BLaER1 (cell line): ENCODE results near the gene MOGAT1.

ENCODE experiments used
- H3K27ac ChIP-seq: shearing (Covaris generic); formaldehyde crosslinking; 2 replicates; pipeline ENCODE4 v1.8.1; 2022
- H3K27me3 ChIP-seq: shearing (Covaris generic); formaldehyde crosslinking; 2 replicates; pipeline ENCODE4 v1.8.1; 2022
- H3K36me3 ChIP-seq: shearing (Covaris generic); formaldehyde crosslinking; 2 replicates; pipeline ENCODE4 v1.8.1; 2022
- H3K4me1 ChIP-seq: shearing (Covaris generic); formaldehyde crosslinking; 2 replicates; pipeline ENCODE4 v1.8.1; 2022
- H3K4me2 ChIP-seq: shearing (Covaris generic); formaldehyde crosslinking; 2 replicates; pipeline ENCODE4 v1.8.1; 2022
- H3K4me3 ChIP-seq: shearing (Covaris generic); formaldehyde crosslinking; 2 replicates; pipeline ENCODE4 v1.8.1; 2022
- H3K9ac ChIP-seq: shearing (Covaris generic); formaldehyde crosslinking; 2 replicates; pipeline ENCODE4 v1.8.1; 2022
- H3K9me3 ChIP-seq: shearing (Covaris generic); formaldehyde crosslinking; 2 replicates; pipeline ENCODE4 v1.8.1; 2022
- H4K20me1 ChIP-seq: shearing (Covaris generic); formaldehyde crosslinking; 2 replicates; pipeline ENCODE4 v1.8.1; 2022
- Cebpa-rat ChIP-seq: shearing (Covaris generic); IDR thresholded peaks from 2 replicates; pipeline ENCODE4 v1.8.1; 2022

The MOGAT1 gene

DNA sequence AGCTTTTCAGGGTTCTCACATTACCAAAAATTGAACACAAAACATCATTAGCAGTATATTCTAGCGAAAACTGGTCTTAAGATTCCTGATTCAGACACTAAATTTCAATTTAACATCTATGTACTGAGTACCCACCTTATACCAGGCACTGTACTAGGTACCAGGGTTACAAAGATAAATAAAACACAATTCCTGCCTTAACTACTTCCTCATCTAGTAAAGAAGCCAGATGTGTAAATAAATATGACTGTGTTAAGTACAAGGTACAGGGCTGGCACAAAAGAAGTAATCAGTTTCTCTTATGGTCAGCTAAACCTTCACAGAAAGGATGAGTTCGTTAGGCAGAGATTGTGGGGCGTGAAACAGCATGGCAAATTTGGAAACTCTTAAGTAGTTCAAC, 21.7 kb upstream of the MOGAT1 start:
- no peak overlapping the region for H3K27ac ChIP-seq
- no peaks in the 10 kb centered on the region for H3K9me3 ChIP-seq
- H3K4me3 ChIP-seq: no peak overlapping the region
- H3K4me2 ChIP-seq: no peak overlapping the region
- TF ChIP-seq Cebpa-rat: no peak
- peaks cover 62% of the 10 kb centered on the region for H3K36me3 ChIP-seq
- H3K4me1 ChIP-seq: peaks cover 28% of the 10 kb centered on the region
- H3K9ac ChIP-seq: no peak overlapping the region
- H3K27me3 ChIP-seq: no peaks in the 10 kb centered on the region
- H4K20me1 ChIP-seq: peaks cover 60% of the 10 kb centered on the region

DNA sequence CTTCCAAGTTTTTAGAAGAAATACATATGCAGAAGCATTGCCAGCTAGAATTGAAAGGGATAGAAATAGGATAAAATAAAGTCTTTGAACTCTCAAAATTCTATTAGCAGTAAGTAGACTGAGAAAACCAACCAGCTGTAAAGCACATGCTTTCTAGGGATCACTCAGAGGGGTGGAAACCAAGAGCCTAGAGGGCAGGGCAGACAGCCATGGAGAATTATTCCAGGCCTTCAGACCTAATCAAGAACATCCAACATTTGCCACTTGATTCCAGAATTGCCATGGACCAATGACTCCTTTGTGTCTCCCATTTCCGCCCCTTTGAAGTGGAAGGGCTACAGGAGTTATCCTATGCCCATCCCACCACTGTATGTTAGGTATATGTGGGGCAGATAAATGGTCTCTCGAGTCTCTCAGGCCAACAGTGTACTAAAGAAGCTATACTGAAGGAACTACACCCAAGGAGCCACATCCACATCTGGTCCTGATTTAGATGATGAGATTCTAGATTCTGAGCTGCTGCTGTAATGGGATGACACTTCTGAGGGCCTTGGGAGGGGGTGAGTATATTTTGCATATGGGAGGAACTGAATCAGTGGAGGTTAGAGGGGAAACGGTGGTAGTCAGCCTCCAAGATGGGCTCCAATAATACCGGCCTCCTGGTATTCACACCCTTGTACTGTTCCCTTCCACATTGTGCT, 19.6 kb upstream of the MOGAT1 start:
- no peak overlapping the region for H3K4me2 ChIP-seq
- H3K36me3 ChIP-seq: peaks cover 52% of the 10 kb centered on the region
- no peaks in the 10 kb centered on the region for H3K9me3 ChIP-seq
- no peak overlapping the region for H3K9ac ChIP-seq
- H3K27me3 ChIP-seq: no peaks in the 10 kb centered on the region
- H3K27ac ChIP-seq: no peak overlapping the region
- no peak overlapping the region for H3K4me3 ChIP-seq
- peaks cover 60% of the 10 kb centered on the region for H4K20me1 ChIP-seq
- TF ChIP-seq Cebpa-rat: no peak
- H3K4me1 ChIP-seq: peaks cover 35% of the 10 kb centered on the region

GRCh38 chr2:222652491-222653255, 18.8 kb upstream of the MOGAT1 start:
- H3K4me2 ChIP-seq: peak overlapping the region; percentile 29; the same call in 1 of the 2 replicates
- peaks cover 53% of the 10 kb centered on the region for H4K20me1 ChIP-seq
- H3K4me1 ChIP-seq: peaks cover 43% of the 10 kb centered on the region
- peaks cover 44% of the 10 kb centered on the region for H3K36me3 ChIP-seq
- no peaks in the 10 kb centered on the region for H3K27me3 ChIP-seq
- TF ChIP-seq Cebpa-rat: no peak
- no peak overlapping the region for H3K4me3 ChIP-seq
- H3K9me3 ChIP-seq: no peaks in the 10 kb centered on the region
- no peak overlapping the region for H3K9ac ChIP-seq
- no peak overlapping the region for H3K27ac ChIP-seq

GRCh38 chr2:222653280-222653679, 18.2 kb upstream of the MOGAT1 start:
- Histone ChIP-seq H3K4me2 (peak overlapping the region; percentile 29; the same call in 1 of the 2 replicates), H3K4me3 (no peak overlapping the region), H3K36me3 (peaks cover 38% of the 10 kb centered on the region), H4K20me1 (peaks cover 47% of the 10 kb centered on the region), H3K4me1 (peaks cover 43% of the 10 kb centered on the region), H3K9me3 (no peaks in the 10 kb centered on the region), H3K27ac (no peak overlapping the region), H3K9ac (no peak overlapping the region), H3K27me3 (no peaks in the 10 kb centered on the region)
- TF ChIP-seq Cebpa-rat: no peak

DNA sequence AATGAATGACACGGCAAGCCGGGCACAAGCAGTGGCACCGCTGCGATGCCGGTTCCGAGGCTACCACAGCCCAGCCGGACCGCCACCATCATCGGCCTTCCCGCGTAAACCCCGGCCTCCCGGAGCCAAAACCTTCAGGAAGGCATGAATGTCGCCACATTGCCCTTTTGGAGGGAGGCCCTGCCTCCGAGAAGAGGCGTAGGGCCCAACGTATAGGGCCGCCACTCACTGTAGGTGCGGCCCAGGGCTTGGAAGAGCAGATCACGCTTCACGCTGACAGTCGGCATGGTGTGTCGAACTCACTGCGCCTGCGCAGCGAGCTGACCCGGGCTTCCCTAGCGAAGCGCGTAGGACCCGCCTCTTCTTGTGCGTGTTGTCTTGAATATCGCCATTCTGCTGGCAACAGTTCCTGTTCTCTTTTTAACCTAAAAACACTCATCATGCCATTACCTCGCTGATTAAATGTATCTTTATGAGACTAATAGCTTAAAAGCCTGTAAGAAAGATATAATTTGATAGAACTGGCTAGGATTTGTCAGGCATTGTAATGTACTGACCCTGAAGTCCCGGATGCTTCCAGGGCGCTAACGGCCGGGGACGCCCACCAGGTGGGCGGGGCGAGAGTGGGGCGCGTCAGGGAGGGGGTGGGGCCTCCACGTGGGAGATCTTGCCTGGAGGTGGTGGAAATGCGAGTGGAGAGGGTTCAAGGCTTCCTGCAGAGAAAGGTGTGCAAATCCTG, 15.5 kb upstream of the MOGAT1 start, which contains the start of gene FARSB:
FARSB (minus strand) TSS at position 306 of the 739 bp plus-strand sequence; CDS start at position 287, 19 bp downstream.
- Histone ChIP-seq H3K4me2 (peak within 1 kb of the TSS; percentile 90), H3K4me1 (peaks cover 43% of the 10 kb centered on the region), H3K36me3 (peaks cover 18% of the 10 kb centered on the region), H4K20me1 (peaks cover 20% of the 10 kb centered on the region), H3K9me3 (no peaks in the 10 kb centered on the region), H3K4me3 (peak within 1 kb of the TSS; percentile 99), H3K27me3 (no peaks in the 10 kb centered on the region), H3K27ac (peak within 1 kb of the TSS; percentile 98), H3K9ac (peak within 1 kb of the TSS; percentile 95)
- TF ChIP-seq Cebpa-rat: no peak

DNA sequence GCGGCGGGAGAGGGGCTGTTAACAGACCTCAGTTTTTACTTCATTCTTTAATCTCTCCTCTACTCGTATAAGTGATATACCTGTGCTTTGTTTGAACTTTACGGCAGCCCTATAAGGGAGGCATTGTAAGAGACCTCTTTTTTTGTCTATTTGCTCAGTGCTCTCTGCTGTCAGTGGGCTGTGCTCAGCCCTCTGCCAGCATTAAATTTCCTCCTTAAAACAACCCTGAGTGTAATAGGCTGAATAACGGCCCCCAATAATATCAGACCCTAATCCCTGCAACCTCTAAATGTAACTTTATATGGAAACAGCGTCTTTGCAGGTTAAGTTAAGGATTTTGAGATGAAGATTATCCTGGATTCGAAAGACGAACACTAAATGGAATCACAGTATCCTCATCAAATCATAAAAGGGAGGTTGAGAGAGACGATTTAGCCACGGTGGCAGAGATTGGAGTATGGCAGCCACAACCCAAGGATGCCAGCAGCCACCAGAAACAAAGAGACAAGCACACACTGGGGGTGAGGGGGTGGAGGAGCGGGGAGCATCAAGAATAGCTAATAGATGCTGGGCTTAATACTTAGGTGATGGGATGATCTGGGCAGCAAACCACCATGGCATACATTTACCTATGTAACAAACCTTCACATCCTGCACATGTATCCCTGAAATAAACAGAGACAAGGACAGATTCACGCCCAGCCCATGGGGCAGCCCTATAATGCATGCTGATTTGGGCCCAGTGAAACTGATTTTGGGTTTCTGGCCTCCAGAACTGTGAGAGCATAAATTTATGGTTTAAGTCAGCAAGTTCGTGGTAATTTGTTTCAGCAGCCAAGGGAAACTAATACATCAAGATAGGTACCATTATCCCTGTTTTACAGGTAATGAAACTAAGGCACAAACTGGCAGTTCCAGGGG, 14.7 kb upstream of the MOGAT1 start:
- Histone ChIP-seq H3K4me1 (peaks cover 42% of the 10 kb centered on the region), H3K36me3 (peaks cover 14% of the 10 kb centered on the region), H3K27me3 (no peaks in the 10 kb centered on the region), H3K27ac (peak overlapping the region; percentile 98), H3K9me3 (no peaks in the 10 kb centered on the region), H4K20me1 (peaks cover 12% of the 10 kb centered on the region), H3K9ac (peak overlapping the region; percentile 95), H3K4me3 (peak overlapping the region; percentile 99), H3K4me2 (peak overlapping the region; percentile 90)
- TF ChIP-seq Cebpa-rat: no peak

GRCh38 chr2:222663479-222663878, 8.0 kb upstream of the MOGAT1 start:
- Histone ChIP-seq H4K20me1 (no peaks in the 10 kb centered on the region), H3K4me2 (no peak overlapping the region)
- no peak for TF ChIP-seq Cebpa-rat

DNA sequence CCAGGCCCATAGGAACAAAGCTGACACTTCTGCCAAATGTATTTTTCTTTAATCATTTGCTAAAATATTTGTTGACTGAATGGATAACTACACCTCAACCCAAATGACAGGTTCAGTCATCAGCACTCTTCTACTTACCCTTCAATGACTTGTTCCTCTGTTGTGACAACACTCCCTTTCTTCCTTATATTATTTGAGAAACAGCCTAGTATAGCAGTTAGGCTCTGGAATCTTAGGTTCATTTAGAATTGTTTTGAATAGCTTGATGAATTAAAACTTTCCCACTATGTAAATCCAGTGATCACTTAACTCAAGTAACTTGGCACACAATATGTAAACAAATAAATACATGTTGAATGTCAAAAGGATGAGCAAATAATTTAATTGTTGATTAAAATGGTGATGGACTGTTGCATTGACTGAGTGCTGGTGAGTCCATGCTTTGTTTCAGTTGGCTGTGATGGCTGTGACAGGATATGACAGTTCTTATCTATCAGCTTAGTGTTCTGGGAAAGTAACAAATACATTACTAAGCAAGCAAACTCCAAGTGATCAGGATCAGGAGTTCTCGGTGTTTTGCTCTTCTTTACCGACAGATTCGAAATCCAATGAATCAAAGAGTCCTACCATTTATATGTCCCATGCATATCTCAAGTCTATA, 2.8 kb upstream of the MOGAT1 start:
- no peaks in the 10 kb centered on the region for H3K4me1 ChIP-seq
- no peaks in the 10 kb centered on the region for H4K20me1 ChIP-seq
- no peak overlapping the region for H3K9ac ChIP-seq
- no peak overlapping the region for H3K4me2 ChIP-seq
- peaks cover 11% of the 10 kb centered on the region for H3K9me3 ChIP-seq
- no peak overlapping the region for H3K27ac ChIP-seq
- TF ChIP-seq Cebpa-rat: no peak
- no peaks in the 10 kb centered on the region for H3K27me3 ChIP-seq
- H3K36me3 ChIP-seq: no peaks in the 10 kb centered on the region
- no peak overlapping the region for H3K4me3 ChIP-seq

More at GRCh38 chr2:222663479-222663878, 8.0 kb upstream of the MOGAT1 start:
- H3K36me3 ChIP-seq: no peaks in the 10 kb centered on the region
- H3K9ac ChIP-seq: no peak overlapping the region
- no peaks in the 10 kb centered on the region for H3K4me1 ChIP-seq
- no peaks in the 10 kb centered on the region for H3K27me3 ChIP-seq
- H3K4me3 ChIP-seq: no peak overlapping the region
- no peaks in the 10 kb centered on the region for H3K9me3 ChIP-seq
- no peak overlapping the region for H3K27ac ChIP-seq

DNA sequence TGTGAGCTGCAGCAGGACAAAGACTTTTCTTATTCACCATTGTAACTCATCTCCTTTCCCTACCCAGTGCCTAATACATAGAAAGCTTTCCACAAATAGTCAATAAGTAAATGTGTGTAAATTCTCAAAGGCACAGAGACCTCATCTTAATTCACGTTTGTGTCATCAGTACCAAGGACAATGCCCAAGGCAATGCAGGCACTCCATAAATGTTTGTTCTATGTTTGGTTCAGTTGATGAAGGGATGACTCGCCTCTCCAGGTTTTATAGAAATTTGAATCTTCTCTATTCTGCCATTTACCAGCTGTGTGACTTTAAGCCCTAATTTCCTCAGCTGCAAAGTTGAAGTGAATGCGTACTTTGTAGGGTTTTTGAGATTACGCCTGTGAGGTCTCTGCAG, 2.1 kb upstream of the MOGAT1 start:
- no peak overlapping the region for H3K9ac ChIP-seq
- no peak for TF ChIP-seq Cebpa-rat
- H3K4me3 ChIP-seq: no peak overlapping the region
- no peaks in the 10 kb centered on the region for H3K27me3 ChIP-seq
- peaks cover 11% of the 10 kb centered on the region for H3K9me3 ChIP-seq
- H3K27ac ChIP-seq: no peak overlapping the region
- H4K20me1 ChIP-seq: no peaks in the 10 kb centered on the region
- H3K4me2 ChIP-seq: no peak overlapping the region
- H3K4me1 ChIP-seq: no peaks in the 10 kb centered on the region
- no peaks in the 10 kb centered on the region for H3K36me3 ChIP-seq
